Caco-2 (cell line): ENCODE data around the gene SLC38A5. TPM values are rescaled to one million over a fixed set of nuclear protein-coding genes. Genes with fewer than 3 reads are reported as not detected.

ENCODE experiments used
- BruUV-seq: library from RNA; stranded (reverse); fragments of 400-500 nt; replicated peaks from 2 replicates; lab custom pipeline; 2021; lab: Mats Ljungman, UMichigan
- CTCF ChIA-PET: fragments of 300-600 bp; sonication (Branson Sonifier 250); formaldehyde crosslinking; loops from one replicate; lab custom pipeline; 2022; ENCODE audit warnings: antibody characterized with exemption; lab: Charles Lee
- POLR2A ChIA-PET: fragments of 300-600 bp; sonication (Branson Sonifier 250); formaldehyde crosslinking; loops from one replicate; lab custom pipeline; 2022; ENCODE audit warnings: antibody characterized with exemption; lab: Charles Lee
- DNase-seq, 2 experiments: peaks; one replicate each; pipeline versions ENCODE4 v3.0.0 to v3.0.0-alpha.2; 2020 to 2022
- H3K27me3 ChIP-seq: replicated peaks from 2 replicates; pipeline ENCODE4 v1.6.0; 2011; ENCODE audit warnings: low read length; ENCODE audit not compliant: control insufficient read depth, insufficient read depth
- H3K36me3 ChIP-seq: 2 replicates; pipeline ENCODE4 v1.5.1; 2011; ENCODE audit warnings: low read length; ENCODE audit not compliant: control insufficient read depth, insufficient read depth
- H3K4me1 ChIP-seq: fragments of 250-450 bp; sonication (Bioruptor Pico); 2 replicates; pipeline ENCODE4 v1.5.1; 2020; ENCODE audit warnings: mild to moderate bottlenecking
- H3K4me3 ChIP-seq: 2 replicates; pipeline ENCODE4 v1.5.1; 2011; ENCODE audit warnings: low read depth, mild to moderate bottlenecking, control low read depth, low read length
- H3K9me3 ChIP-seq: fragments of 250-450 bp; sonication (Bioruptor Pico); 2 replicates; pipeline ENCODE4 v1.5.1; 2020; ENCODE audit warnings: mild to moderate bottlenecking, moderate library complexity
- H3K27ac Mint-ChIP-seq: one replicate; pipeline ENCODE4 v1.8.0; 2022; ENCODE audit warnings: mixed read lengths; ENCODE audit not compliant: unreplicated experiment
- H3K27me3 Mint-ChIP-seq: one replicate; pipeline ENCODE4 v1.8.0; 2022; ENCODE audit warnings: mixed read lengths; ENCODE audit not compliant: insufficient read depth, unreplicated experiment
- H3K36me3 Mint-ChIP-seq: one replicate; pipeline ENCODE4 v1.8.0; 2022; ENCODE audit warnings: mild to moderate bottlenecking, mixed read lengths; ENCODE audit not compliant: insufficient read depth, unreplicated experiment
- H3K4me1 Mint-ChIP-seq: one replicate; pipeline ENCODE4 v1.8.0; 2022; ENCODE audit warnings: low read depth, mixed read lengths; ENCODE audit not compliant: unreplicated experiment
- H3K4me3 Mint-ChIP-seq: one replicate; pipeline ENCODE4 v1.8.0; 2022; ENCODE audit warnings: mild to moderate bottlenecking, moderate library complexity, mixed read lengths; ENCODE audit not compliant: unreplicated experiment
- H3K9me3 Mint-ChIP-seq: one replicate; pipeline ENCODE4 v1.8.0; 2022; ENCODE audit warnings: mixed read lengths; ENCODE audit not compliant: unreplicated experiment
- intact Hi-C: fragments of 100-400 bp; cut with micrococcal nuclease; formaldehyde crosslinking; loops from one replicate; pipeline ENCODE4 v1.10.0; 2022; ENCODE audit not compliant: unreplicated experiment
- total RNA-seq: library from RNA; stranded (reverse); gene quantifications from 2 replicates; pipeline ENCODE4 v1.2.3, GENCODE V29; 2022
- TF ChIP-seq, protein P1 (sequence below), 2 experiments: fragments of 200-600 bp in 1 of 2; IDR thresholded peaks; 1 replicate in 1 of 2; 2 replicates in 1 of 2; pipeline versions ENCODE4 v1.5.1 to v1.8.0; 2011 to 2022; ENCODE audit warnings: antibody characterized with exemption in 1 of 2, control low read depth in 1 of 2, inconsistent platforms in 1 of 2, low read depth in 1 of 2, low read length in 1 of 2, mild to moderate bottlenecking in 1 of 2, moderate library complexity in 1 of 2; ENCODE audit not compliant: insufficient read depth in 1 of 2, severe bottlenecking in 1 of 2, unreplicated experiment in 1 of 2

The SLC38A5 gene
- total RNA-seq, 1 experiment from 2014 or later = 0.95 TPM

DNA sequence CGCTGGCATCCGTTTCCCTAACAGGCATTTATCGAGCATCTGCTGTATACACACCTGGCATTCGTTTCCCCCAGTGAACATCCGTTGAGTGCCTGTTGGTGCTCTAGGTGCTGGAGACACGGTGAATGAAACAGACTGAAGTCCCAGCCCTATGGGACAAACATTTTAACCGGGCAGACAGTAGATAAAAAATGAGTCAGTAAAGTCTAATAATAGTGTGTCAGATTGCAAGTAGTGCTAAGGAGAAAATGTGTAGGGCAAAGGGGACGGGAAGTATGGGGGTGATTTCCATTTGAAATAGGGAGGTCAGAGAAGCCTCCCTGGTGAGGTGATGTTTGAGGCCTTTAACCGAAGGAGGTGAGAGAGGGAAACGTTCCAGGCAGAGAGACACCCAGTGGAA is 46.2 kb upstream of the SLC38A5 start:
- TF ChIP-seq, protein P1, sequence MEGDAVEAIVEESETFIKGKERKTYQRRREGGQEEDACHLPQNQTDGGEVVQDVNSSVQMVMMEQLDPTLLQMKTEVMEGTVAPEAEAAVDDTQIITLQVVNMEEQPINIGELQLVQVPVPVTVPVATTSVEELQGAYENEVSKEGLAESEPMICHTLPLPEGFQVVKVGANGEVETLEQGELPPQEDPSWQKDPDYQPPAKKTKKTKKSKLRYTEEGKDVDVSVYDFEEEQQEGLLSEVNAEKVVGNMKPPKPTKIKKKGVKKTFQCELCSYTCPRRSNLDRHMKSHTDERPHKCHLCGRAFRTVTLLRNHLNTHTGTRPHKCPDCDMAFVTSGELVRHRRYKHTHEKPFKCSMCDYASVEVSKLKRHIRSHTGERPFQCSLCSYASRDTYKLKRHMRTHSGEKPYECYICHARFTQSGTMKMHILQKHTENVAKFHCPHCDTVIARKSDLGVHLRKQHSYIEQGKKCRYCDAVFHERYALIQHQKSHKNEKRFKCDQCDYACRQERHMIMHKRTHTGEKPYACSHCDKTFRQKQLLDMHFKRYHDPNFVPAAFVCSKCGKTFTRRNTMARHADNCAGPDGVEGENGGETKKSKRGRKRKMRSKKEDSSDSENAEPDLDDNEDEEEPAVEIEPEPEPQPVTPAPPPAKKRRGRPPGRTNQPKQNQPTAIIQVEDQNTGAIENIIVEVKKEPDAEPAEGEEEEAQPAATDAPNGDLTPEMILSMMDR (IDR thresholded peaks at IDR 0.05; ENCODE audit: insufficient read depth in 1 of 2, low read depth in 1 of 2, low read length in 1 of 2, severe bottlenecking in 1 of 2, unreplicated experiment in 1 of 2) = no peak
- Mint-ChIP-seq H3K27ac (no peak overlapping the region), H3K36me3 (peaks cover 4% of the 10 kb centered on the region), H3K27me3 (no peaks in the 10 kb centered on the region), H3K9me3 (no peaks in the 10 kb centered on the region), H3K4me3 (no peak overlapping the region), H3K4me1 (peaks cover 8% of the 10 kb centered on the region)
- Histone ChIP-seq H3K4me3 (no peak overlapping the region), H3K27me3 (no peaks in the 10 kb centered on the region), H3K9me3 (no peaks in the 10 kb centered on the region), H3K4me1 (no peaks in the 10 kb centered on the region), H3K36me3 (no peaks in the 10 kb centered on the region)
- BruUV-seq = no TSS peak
- no peak for DNase-seq
- ChIA-PET POLR2A (no interaction called here), CTCF (no interaction called here)
- intact Hi-C loops = no loop called here

DNA sequence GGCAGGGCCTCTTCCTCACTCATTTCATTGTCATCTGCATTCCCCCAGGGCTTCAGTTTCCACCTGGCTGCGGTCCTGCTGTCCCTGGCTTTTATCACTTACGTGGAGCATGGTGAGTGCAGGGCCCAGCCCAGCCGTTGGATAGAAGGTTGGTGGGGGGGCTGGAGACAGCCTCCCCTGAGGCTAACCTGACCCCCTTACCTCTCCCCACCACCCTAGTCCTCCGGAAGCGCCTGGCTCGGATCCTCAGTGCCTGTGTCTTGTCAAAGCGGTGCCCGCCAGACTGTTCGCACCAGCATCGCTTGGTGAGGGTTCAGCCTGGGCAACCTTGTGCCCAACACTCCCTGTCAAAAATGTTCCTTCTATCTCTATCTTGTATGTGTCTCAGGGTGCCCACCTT is 45.8 kb upstream of the SLC38A5 start:
- Histone ChIP-seq H3K36me3 (no peaks in the 10 kb centered on the region), H3K27me3 (no peaks in the 10 kb centered on the region), H3K4me3 (no peak overlapping the region), H3K4me1 (no peaks in the 10 kb centered on the region), H3K9me3 (no peaks in the 10 kb centered on the region)
- no peak overlapping the region for H3K4me3 Mint-ChIP-seq
- no peaks in the 10 kb centered on the region for H3K9me3 Mint-ChIP-seq
- BruUV-seq = no TSS peak
- CTCF ChIA-PET = no interaction called here
- H3K36me3 Mint-ChIP-seq = peaks cover 4% of the 10 kb centered on the region
- DNase-seq = no peak
- H3K27ac Mint-ChIP-seq = no peak overlapping the region
- H3K4me1 Mint-ChIP-seq = peaks cover 5% of the 10 kb centered on the region
- POLR2A ChIA-PET = no interaction called here
- no peaks in the 10 kb centered on the region for H3K27me3 Mint-ChIP-seq
- intact Hi-C loops = no loop called here
- TF ChIP-seq, protein P1 (IDR thresholded peaks at IDR 0.05; ENCODE audit: insufficient read depth in 1 of 2, low read depth in 1 of 2, low read length in 1 of 2, severe bottlenecking in 1 of 2, unreplicated experiment in 1 of 2) = no peak

GRCh38 chrX:48514868-48515460 is 44.9 kb upstream of the SLC38A5 start:
- intact Hi-C loops = no loop called here
- CTCF ChIA-PET = no interaction called here
- peaks cover 4% of the 10 kb centered on the region for H3K36me3 Mint-ChIP-seq
- no peaks in the 10 kb centered on the region for H3K9me3 Mint-ChIP-seq
- no peak for DNase-seq
- H3K36me3 ChIP-seq = no peaks in the 10 kb centered on the region
- TF ChIP-seq, protein P1 (IDR thresholded peaks at IDR 0.05; ENCODE audit: insufficient read depth in 1 of 2, low read depth in 1 of 2, low read length in 1 of 2, severe bottlenecking in 1 of 2, unreplicated experiment in 1 of 2) = no peak
- POLR2A ChIA-PET = no interaction called here
- no peak overlapping the region for H3K27ac Mint-ChIP-seq
- H3K4me1 ChIP-seq = no peaks in the 10 kb centered on the region
- H3K4me3 Mint-ChIP-seq = no peak overlapping the region
- no peaks in the 10 kb centered on the region for H3K27me3 Mint-ChIP-seq
- no peaks in the 10 kb centered on the region for H3K27me3 ChIP-seq
- BruUV-seq = no TSS peak
- no peaks in the 10 kb centered on the region for H3K4me1 Mint-ChIP-seq
- no peak overlapping the region for H3K4me3 ChIP-seq
- H3K9me3 ChIP-seq = no peaks in the 10 kb centered on the region
